Ureter (tissue), 1 donor: ENCODE data around the gene CERS6. TPM values are rescaled to one million over a fixed set of nuclear protein-coding genes. Genes with fewer than 3 reads are reported as not detected.

Source experiments
- DNase-seq: peaks from one replicate; pipeline ENCODE4 v3.0.0-alpha.2; 2020; ENCODE audit warnings: low spot score
- total RNA-seq: library from RNA; stranded (reverse); gene quantifications from one replicate; pipeline ENCODE4 v1.2.4, GENCODE V29; 2023
- donor health status: DM: yes; HTN: yes; CAD: no.

Gene CERS6
- total RNA-seq, 1 donor from 2014 or later, result 29.3 TPM

DNA sequence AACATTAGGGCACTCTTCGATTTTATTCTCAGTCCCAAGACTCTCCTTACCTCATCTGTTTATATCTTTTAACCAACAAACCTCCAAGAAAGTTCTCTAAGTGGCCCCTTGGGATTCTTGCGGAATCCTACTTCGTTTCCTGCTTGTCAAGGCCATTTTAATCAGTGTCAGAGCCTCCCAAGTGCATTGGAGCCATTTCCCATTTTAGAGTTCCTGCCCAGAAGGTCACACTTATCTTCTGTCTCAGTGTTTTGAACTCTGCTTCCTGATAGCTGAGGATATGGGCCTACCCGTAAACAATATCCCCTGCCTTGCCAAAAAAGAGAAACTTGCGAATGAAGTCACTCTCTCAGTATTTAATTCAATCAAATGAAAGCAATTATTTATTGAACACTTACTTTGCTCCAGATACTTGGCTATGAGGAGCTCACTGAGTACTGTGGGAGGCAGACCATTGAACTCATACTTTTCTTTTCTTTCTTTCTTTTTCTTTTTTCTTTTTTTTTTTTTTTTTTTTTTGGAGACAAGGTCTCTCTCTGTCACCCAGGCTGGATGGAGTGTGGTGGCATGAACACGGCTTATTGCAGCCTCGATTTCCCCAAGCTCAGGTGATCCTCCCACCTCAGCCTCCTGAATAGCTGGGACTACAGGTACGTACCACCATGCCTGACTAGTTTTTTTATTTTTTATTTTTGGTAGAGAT lies 340.7 kb downstream of the CERS6 start:
- no peak for DNase-seq

DNA sequence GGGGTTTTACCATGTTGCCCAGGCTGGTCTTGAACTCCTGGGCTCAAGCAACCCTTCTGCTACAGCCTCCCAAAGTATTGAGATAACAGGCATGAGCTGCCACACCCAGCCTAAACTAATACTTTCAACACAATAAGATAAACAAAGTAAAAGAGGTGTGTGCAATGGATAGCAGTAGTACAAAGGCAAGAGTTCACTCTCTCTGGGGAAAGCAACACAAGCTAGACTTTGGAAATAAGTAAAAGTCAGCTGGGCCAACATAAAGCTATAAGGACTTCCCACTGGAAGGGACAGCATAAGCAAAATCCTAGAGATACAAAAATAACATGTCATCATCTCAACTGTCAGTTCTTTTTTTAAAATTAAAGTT lies 341.2 kb downstream of the CERS6 start:
- no peak for DNase-seq

DNA sequence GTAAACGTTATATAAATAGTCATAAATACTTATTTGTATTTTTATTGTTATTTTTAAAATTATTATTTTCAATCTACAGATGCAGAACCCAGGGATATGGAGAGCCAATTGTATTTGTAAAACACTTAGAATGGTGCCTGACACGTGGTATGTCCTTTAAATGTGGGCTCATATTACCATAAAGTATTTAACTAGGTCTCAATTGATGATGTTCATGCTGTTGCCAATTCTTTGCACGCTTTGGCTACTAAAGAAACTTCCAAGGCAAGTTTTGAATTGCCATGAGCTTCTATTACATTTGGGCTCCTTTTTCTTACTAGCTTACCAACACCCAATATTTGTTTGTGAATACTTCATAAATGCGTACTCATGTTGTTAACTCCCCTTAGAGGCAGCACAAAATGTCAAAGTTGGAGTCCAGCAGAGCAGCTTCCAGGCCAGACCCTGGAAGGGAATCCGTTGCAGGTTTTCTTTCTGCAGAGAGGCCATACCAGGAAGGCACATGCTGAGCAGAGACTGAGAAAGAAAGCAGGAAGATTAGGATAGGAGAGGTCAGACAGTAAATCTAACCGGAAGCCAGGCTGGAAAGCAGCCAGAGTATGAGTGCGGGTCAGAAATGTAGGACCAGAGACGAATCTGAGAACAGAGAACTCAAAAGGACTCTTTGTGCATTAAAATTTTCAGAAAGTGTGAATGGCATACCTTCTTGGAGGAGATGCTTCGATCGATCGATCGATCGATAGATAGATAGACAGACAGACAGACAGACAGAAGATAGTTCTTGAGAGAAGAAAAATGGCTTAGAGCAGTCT lies 342.2 kb downstream of the CERS6 start:
- no peak for DNase-seq

DNA sequence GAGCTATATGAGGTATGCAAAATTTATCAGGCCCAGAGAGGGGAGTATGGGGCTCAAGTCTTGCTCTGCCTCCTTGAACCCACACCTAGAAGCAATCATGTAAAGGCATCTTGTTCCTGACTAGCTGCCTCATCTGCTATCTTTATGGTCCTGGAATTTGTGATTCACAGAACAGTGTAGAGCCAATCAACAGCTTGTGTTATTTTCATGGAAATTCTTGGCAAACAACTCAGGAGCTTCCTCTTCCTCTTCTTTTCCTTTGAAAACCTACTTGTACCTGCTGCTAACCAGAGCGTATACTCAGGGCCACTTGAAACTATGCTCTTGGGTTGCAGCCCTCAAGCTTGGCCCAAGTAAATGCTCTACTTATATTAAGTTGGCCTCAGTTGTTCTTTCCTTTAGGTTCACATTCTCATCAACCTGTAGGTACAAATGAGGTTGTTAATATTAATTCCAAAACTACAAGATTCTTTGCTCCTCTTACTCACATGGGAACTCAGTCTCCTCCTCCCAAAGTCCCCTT lies 342.9 kb downstream of the CERS6 start:
- DNase-seq, result no peak

DNA sequence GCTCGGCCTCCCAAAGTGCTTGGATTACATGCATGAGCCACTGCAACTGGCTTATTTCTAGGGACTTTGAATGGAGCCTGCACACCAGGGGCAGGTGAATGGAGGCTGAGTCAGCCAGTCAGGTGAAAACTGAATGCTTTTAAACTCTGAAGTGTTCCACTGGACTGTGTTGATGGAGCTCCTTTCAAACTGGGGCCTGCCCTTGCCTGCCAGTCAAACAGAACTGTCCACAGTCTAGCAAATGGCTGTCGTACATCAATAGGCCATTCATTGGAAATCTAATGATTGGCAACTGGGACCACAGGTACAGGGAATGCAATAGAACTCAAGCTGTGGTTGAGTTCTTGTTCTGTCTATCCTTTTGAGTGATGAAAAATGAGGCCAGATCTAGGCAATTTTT lies 345.4 kb downstream of the CERS6 start:
- no peak for DNase-seq

DNA sequence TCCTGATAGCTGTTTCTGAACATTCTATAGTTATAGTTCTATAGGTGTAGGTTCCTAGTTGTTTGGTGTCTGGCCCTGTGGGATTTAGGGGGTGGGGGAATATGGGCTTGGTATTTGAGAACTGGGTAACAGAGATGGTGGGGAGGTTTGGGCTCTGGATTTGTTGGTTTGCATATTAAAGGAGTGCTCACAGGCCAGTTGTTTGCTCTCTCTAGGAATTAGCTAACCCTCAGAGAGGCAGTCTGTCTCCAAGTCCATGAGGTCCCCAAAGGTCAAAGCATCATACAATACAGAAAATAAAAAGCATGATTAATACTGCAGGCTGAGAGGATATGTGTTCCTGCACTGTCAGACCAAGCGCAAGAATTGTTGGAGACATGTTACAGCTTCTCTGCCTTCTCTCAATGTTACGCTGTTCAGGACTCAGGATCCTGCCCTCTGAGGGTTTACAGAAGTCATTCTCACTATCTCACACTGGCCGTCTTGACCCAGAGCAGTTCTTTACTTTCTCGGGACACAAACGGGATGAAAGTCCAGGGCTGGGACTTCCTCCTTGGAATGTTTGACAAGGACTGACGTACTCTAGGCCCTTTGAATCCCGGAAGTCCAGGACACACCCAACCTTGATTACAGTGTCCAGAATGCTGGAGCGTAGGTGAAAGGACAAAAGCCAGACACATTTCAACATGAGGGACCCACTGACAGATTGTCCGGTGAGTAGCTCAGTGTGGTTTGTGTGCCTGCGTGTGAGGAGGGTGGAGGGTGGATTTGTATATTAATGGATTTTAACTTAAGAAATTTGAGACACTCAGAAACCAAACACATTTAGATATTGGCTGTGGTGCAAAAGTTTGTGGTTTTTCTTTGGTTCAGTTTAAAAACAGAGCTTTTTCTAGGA lies 346.1 kb downstream of the CERS6 start, which contains the start of gene NOSTRIN:
NOSTRIN (plus strand) TSS at position 677 of the 898 bp plus-strand sequence; CDS start at position 687, 10 bp downstream.
- no peak for DNase-seq

DNA sequence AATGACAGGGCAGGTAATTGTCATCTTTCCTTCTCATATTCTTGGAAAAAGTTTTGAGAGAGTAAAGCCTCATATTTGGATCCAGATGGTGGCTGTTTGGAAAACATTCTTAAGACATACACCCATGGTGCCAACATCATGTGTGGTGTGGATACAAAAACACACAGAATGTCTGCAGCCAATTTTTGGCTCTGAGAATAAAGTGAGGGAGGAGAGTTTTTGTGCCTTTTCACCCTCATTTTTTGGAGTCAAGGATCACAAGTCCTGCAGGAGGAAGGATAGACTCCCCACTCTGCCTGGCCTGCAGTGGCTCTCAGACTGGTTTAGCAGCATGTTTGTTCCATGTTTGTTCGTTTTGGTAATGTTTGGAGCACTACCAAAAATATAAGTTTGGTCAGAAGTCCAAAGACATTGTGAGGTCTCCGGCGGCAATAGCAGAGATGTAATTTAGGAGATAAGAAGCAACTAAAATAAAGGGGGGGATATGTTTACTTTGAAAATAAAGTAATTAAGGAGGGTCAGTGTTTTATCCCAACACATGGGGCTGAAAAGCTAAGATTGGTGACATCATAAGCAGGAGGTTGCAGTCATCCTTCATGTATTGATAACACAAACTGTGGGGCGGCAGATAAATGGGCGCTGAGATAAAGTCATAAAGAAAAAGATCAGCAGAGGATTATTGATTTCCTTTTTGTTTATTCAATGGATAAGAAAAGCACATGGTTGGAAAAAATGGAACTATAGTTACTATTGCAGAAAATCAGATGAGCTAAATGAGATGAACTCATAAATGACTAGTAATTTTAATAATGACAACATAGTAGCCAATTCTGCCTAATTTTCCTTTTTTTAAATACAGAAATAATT lies 347.0 kb downstream of the CERS6 start:
- no peak for DNase-seq

DNA sequence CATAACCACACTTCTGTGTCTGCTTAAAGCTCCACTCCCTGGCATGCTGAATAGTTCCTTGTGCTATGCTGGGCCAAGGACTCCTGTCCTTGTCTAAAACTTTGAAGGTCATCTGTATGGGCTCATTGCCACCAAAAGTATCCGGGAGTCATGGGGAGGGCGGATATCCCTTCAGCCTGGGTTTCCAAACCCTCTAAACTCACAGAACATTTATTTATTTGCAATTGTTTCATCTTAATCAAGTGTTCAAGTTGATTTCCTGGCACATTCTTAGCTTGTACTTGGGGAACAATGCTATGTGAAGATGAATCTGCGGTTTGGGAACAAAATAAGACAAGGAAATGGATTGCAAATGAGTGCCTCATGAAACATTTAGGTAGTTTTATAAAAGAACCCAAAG lies 348.1 kb downstream of the CERS6 start:
- DNase-seq, result no peak

DNA sequence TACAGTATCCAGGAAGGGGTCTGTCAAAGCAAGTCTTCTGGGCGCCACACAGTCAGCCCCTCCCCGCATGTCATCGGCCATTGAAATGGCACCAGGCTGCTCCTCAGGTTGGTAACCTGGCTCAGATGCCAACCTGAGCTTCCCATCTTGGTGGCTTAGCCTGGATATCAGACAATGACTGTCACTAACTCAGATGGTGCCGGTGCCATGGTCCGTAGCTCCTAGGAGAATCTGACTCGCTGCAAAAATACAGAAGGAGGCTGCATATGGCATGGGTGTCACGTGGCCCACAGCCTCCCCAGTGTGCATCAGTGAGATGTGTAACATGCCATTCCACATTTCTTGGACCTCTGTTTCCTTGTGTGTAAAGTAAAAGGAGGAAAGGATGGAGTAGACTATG lies 349.5 kb downstream of the CERS6 start:
- no peak for DNase-seq

DNA sequence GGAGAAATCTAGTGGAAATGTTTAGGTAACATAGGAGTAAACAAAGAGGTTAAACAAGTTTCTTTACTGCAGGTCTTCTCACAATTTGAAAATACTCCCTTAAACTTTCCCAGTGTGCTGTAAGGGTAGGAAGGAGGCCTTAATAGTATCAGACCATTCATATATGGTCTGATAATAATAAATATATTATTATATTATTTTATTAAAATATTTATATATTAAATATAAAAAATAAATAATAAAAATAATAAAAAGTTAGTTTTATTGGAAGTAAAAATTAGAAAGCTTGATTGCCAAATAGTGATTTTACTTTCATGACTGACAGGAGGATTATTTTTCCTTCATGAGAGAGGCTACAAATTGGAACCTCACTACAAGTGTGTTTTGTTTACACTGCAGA lies 353.5 kb downstream of the CERS6 start:
- no peak for DNase-seq

DNA sequence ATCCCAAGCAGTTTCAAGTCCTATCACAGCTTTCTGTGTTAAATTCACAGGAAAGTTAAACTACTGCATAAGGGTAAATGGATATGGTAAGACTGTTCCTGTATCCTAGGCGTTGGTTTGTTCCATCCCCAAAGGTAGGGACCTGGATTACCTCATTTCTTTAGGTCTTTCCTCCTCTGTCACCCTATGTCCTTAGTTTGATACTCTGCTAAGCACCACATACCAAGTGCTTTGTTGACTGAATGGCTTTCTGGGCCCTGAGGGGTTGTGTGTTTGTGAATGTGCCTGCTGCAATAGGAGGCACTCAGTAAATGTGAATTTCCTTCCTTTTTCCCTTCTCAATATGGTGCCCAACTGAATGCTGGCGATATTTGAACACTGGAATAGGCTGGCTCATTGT lies 354.2 kb downstream of the CERS6 start:
- DNase-seq, result no peak

DNA sequence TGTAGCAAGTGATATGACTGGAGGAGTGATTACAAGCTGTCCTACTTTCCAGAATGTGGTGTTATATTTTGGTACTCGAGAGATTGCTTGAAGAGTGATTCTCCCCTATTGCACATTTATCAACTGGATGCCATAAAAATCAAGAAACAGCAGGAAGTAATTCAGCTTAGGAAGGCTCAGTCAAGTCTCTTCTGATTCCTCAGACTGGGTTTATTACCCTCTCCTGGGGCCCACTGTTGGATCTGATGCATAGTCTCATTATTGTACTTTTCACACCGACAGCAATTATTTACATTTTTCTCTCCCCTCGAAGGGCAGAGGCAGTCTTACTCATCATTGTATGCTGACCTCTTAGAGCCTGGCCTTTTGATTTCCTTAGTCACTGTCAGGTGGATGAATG lies 355.6 kb downstream of the CERS6 start:
- no peak for DNase-seq

DNA sequence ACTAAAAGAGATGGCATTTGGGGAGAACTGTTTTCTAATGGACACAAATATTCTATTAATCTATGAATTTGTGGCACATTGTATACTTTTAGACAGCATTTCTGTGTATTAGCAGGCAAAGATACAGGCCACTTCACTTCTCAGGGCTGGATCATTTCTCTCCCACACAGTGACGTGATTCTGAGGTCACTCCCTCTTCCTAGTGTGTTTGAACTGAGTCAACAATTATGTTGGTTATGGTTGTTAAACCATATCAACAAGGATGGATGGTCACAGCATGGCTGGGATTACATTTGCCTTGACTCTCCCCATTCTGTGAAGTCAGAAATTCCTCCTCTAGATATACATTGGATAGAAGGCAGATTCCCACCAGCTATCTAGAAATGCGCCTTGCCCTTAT lies 358.0 kb downstream of the CERS6 start:
- no peak for DNase-seq

DNA sequence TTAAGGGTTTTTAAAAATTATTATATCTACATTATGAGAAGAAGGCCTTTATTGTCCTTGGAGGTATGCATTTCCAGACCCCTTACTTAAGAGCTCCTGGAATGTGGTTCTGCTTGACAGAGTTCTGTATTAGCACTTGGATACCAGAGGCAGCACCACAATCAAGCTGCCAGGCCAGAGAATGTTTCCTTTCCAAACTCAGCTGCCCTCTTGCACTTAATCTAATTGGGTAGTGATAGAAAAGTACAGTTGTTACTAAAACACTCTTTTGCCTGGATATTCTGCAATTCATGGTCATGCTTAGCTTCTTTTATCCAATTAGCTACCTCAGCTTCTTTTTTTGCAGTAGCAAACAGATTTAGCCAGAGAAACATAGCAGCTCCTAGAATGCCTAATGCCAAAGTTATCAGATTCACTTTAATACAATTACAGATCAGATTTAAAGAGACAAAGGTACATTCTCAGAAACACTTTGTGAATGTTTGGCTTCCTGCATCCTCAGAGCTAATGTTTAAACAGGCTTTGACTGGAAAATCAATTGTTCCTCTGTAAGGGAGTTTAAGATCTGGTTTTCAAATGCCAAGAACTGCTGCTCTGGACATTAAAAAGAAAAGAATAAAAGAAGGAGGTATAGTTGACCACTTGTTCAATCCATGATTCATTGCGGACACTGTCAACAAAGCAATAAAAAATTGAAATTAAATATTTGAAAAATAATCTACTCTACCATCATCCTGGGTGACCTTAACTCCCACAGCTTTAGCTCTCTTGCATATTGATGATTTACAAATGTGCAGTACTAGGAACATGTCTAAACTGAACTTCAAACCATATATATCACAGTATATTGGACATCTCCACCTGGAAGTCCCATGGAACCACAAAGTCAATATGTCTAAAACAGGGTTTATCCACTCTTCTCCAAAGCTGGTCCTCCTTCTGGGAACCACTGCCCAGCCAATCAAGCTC lies 359.2 kb downstream of the CERS6 start:
- no peak for DNase-seq

DNA sequence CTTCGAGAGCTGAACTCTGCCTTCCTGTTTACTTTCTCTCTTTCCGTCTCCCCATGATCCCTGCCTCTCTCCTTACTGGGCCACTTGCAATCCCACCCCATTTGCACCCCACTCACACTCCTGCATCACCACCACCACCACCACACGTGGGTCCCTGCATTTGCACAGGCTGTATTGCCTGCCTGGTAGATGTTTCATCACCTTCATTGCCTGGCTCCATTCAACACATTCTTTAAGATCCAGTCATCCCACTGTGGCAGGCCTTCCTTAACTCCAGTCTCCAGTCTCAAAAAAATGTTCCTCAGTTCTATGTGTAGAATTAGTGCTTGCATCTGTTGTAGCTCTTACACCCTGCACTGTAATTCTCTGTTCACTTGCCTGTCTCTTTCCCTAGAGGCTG lies 360.3 kb downstream of the CERS6 start:
- DNase-seq, result no peak

DNA sequence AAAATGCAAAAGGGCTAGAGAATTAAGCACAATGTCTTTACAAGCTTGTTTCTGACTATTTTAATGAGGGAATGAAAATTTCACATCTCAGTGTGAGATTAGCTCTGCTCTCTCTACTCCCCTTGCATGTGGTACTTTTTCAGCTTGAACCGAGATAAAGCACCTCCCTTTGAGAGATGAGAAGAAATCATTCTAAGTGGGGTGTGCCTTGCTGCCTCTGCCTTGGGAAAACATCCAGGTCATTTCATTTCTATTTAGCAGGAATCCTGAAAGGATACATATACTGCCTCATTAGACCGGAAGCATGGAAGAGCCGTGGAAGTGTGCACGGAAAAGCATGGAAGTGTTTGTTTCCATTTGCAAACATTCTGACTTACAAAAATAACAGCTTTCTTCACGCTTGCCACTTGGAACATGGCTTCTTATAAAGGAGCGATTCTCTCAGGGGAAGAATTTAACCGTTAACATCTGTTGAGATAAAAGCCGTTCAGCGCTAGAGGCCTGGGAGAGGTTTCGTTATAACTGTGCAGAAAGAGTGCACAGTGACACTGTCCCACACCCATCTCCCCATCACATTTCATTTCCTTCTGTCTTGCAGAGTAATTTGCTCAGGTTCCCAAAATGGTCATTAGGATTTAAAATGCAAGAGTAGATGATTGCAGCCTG lies 363.1 kb downstream of the CERS6 start:
- no peak for DNase-seq

DNA sequence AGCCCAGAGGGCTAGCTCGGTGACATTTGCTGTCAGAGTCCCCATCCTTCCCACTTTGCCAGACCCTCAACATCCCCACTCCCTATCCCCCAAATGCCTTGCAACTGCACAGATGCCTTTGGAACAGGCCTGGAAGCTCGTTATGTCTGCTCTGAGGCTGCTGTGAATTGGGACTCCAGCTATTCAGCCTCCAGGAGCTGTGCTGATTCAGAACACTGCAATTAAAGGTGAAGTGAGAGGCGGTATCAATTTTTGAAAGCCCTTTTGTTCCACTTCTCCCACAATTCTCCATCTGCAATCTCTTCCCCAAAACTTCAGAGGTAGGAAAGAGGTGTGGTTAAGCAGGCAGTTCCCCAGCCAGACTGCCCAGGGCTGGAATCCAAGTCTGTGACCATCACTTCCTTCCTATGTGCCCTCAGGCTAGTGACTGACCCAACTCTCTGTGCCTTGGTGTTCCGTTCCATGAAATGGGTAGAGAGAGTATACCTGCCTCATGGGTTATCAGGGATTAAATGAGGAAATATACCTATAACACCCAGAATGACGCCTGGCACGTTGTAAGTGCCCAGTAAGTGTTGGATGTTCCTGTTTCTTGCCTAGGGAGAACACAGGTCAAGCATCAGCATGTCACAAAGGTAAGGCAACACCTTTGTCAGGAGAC lies 363.9 kb downstream of the CERS6 start:
- DNase-seq, result no peak

DNA sequence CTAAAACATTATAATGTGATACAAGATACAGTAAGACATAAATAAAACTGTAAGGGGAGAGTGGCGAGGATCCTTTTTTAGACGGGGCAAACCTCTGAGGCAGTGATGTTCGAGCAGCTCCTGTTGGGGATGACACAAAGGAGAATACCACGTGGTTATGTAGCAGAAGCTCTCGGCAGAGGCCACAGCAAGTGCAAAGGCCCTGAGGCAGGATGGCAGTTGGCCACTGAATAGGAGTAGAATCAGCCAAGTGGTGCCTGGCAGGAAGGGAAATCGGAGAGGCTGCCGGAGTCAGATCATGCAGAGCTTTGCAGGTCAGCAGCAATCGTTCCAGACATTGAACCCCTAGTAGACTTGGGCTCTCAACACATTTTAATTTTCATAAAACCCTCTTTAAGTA lies 365.5 kb downstream of the CERS6 start:
- DNase-seq, result no peak

DNA sequence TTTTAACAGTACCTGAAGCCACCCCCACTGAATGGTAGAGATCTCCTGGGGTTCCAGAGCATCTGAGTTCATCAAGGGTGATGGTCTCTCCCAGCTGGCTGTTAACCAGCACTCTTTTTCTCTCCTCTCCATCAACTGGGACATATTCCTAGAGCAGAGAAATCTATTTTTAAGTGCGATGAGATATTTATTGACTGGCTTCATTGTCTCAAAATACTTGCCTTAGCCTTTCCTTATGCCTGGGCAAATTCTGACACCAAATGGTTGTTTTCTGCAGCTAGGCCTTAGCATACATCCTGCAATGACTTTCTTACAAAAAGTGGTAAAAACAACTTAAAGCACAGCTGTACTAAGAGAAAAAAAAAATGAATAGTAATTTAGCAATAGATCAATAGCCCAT lies 365.9 kb downstream of the CERS6 start:
- DNase-seq, result no peak
